Memory B cell (primary cell): ENCODE data around the gene MCAT.
A peak's percentile ranks its signal among the peaks of the same experiment; 100 is the strongest.

Source experiments
- ATAC-seq: fragments of 150-1000 bp; cut with Tn5 transposase; 2 replicates; pipeline ENCODE4 v1.10.0; 2021; ENCODE audit warnings: low read depth, mild to moderate bottlenecking, moderate library complexity
- DNase-seq, 2 donors: peaks; one replicate each; pipeline ENCODE4 v3.0.0; 2022; ENCODE audit warnings: low spot score in 2 of 2
- H3K27ac Mint-ChIP-seq: one replicate; pipeline ENCODE4 v1.8.0; 2022; ENCODE audit warnings: mild to moderate bottlenecking, moderate library complexity, mixed read lengths
- H3K27me3 Mint-ChIP-seq: one replicate; pipeline ENCODE4 v1.8.0; 2022; ENCODE audit warnings: mixed read lengths
- H3K36me3 Mint-ChIP-seq: one replicate; pipeline ENCODE4 v1.8.0; 2022; ENCODE audit warnings: mild to moderate bottlenecking, mixed read lengths
- H3K4me1 Mint-ChIP-seq: one replicate; pipeline ENCODE4 v1.8.0; 2022; ENCODE audit warnings: mixed read lengths
- H3K4me3 Mint-ChIP-seq: one replicate; pipeline ENCODE4 v1.8.0; 2022; ENCODE audit warnings: mild to moderate bottlenecking, moderate library complexity, mixed read lengths
- H3K9me3 Mint-ChIP-seq: one replicate; pipeline ENCODE4 v1.8.0; 2022; ENCODE audit warnings: mixed read lengths

The MCAT gene

DNA sequence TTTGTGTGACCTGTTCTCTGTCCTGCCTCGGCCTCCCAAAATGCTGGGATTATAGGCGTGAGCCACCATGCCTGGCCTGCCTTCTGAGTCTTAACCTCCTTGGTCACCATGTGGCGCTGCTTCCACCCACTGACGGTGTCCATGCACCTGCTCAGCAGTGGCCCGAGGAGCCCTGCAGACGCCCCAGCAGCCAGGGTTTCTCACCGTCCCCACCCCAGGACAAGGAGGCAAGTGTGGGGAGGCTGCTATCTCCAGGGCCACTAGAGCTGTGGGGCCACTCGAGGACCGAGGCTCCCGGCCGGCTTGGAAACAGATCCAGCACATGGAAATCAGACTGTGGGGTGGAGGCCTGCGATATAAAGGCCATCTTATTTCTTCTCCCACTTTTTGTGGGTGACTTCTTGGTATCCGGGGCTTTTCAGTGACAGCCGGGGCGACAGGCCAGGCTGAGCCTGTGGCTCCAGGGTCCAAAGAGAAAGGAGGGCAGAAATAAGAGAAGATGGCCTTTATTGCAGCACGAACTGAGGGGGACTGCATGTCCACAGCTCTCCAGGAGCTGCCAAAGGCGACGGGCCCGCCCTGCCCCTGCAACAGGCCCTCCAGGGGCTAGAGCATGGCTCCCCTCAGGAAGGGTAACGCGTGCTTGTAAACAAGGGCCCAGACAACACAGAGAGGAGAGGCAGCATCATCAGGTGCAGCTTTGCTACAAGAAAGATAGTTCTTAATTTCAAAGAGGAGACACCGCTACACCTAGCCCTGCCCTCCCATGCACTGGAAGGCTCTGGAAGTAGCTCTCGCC is 23.1 kb upstream of the MCAT start:
- H3K9me3 Mint-ChIP-seq = no peaks in the 10 kb centered on the region
- DNase-seq (no peak), ATAC-seq (no peak)
- peaks cover 6% of the 10 kb centered on the region for H3K36me3 Mint-ChIP-seq
- peaks cover 1% of the 10 kb centered on the region for H3K27me3 Mint-ChIP-seq
- no peak overlapping the region for H3K4me3 Mint-ChIP-seq
- H3K27ac Mint-ChIP-seq = no peak overlapping the region
- peaks cover 7% of the 10 kb centered on the region for H3K4me1 Mint-ChIP-seq

DNA sequence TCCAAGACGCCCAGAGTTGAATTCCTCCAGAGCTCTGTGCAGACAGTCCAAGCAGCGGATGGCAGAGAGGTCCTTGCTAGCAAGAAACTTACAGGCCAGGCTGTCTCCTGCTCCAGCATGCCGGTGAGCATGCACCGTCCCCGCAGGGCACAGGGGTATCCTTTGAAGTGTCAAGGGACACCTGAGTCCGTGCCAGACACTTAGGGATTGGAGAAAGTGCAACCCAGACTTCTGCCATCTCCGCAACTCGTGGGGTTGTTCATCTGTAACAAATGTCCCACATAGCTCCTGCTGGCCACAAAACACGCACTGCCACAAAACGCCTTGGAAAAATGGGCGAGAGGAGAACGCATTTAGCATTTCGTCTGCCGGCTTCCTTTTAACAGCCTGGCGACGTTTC is 21.4 kb upstream of the MCAT start:
- DNase-seq (no peak), ATAC-seq (no peak)
- H3K36me3 Mint-ChIP-seq = peaks cover 4% of the 10 kb centered on the region
- peaks cover 7% of the 10 kb centered on the region for H3K4me1 Mint-ChIP-seq
- H3K4me3 Mint-ChIP-seq = no peak overlapping the region
- H3K27me3 Mint-ChIP-seq = peaks cover 1% of the 10 kb centered on the region
- peak overlapping the region; percentile 22 for H3K27ac Mint-ChIP-seq
- H3K9me3 Mint-ChIP-seq = no peaks in the 10 kb centered on the region

DNA sequence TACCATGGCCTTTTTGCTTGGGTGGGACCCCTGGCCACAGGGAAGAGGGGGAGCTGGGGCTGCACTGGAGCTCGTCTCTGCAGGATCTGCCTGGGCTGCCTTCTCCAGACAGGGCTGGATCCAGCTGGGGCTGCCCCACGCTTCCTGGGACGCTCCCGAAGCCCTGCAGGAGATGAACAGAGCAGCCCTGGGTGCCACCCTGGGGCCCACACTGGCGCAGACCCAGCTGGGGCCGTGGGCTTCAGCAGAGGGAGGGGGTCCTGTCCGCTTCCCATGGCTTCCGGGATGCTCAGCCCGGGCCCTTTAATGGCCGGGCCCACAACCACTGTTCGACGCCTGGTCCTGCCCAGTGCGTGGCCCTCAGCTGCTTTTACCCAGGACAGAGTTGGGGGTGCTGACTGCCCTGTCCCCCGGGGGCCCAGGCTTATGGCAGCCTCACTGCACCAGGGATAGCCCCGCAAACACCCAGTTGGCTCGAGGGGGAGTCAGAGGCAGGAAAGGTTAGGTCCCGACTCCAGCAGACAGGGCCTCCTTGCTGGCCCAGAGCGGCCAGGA is 20.1 kb upstream of the MCAT start:
- Mint-ChIP-seq H3K4me1 (peaks cover 11% of the 10 kb centered on the region), H3K36me3 (peaks cover 4% of the 10 kb centered on the region), H3K27ac (peak overlapping the region; percentile 22)

DNA sequence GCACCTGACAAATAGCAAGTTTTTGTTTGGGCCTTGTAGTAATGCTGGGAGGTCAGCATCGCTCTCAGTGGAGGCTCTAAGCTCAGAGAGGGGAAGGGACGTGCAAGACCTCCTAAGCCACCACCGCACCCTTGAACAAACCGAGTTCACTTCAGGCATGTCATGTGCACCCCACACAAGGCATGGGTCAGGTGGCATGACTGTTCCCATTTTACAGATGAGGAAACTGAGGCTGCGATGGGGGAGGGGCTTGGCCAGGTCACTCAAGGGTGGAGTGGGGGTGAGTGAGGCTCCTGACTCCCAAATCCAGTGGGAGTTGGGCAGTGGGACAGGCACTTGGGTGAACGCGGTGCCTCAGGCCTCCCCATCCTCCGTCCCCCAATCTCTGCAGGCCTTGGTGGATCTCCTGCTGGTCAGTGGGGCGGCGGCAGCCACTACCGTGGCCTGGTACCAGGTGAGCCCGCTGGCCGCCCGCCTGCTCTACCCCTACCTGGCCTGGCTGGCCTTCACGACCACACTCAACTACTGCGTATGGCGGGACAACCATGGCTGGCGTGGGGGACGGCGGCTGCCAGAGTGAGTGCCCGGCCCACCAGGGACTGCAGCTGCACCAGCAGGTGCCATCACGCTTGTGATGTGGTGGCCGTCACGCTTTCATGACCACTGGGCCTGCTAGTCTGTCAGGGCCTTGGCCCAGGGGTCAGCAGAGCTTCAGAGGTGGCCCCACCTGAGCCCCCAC is 19.4 kb upstream of the MCAT start:
- peaks cover 15% of the 10 kb centered on the region for H3K4me1 Mint-ChIP-seq

More for the DNA sequence above, 20.1 kb upstream of the MCAT start:
- Mint-ChIP-seq H3K4me3 (no peak overlapping the region), H3K9me3 (no peaks in the 10 kb centered on the region), H3K27me3 (peaks cover 1% of the 10 kb centered on the region)
- DNase-seq = no peak
- ATAC-seq = no peak

DNA sequence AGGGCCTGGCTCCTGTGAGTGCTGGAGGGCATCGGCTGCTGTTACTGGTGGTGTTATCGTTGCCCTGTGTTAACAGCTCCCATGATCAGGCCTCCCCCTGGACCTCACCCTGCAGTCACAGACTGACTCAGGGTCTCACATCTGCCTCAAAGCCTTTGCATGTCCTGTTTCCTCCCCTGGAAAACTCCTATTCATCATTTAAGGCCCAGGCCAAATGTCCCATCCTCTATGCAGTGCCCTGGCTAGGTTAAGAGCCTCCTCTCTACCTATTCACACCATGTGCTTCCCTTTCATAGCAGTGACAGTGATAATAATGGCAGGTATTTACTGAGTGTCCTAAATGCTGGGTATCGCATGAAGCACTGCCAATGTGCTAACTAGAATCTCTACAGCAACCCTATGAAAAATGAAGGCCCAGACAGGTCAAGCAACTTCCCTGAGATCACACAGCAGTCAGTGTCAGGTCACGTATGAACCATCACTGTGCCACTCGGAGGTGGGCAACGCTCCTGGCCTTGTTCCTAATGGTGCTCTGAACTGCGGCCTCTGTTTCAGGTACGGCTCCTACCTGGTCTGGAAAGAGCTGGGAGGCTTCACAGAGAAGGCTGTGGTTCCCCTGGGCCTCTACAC is 17.4 kb upstream of the MCAT start:
- no peak overlapping the region for H3K27ac Mint-ChIP-seq
- H3K27me3 Mint-ChIP-seq = peaks cover 1% of the 10 kb centered on the region
- DNase-seq (no peak), ATAC-seq (no peak)
- no peak overlapping the region for H3K4me3 Mint-ChIP-seq
- H3K36me3 Mint-ChIP-seq = no peaks in the 10 kb centered on the region
- H3K4me1 Mint-ChIP-seq = peaks cover 15% of the 10 kb centered on the region
- H3K9me3 Mint-ChIP-seq = no peaks in the 10 kb centered on the region

More for the DNA sequence above, 19.4 kb upstream of the MCAT start:
- DNase-seq = no peak
- ATAC-seq = no peak
- peaks cover under 1% of the 10 kb centered on the region for H3K36me3 Mint-ChIP-seq
- H3K27ac Mint-ChIP-seq = no peak overlapping the region
- no peaks in the 10 kb centered on the region for H3K9me3 Mint-ChIP-seq
- H3K27me3 Mint-ChIP-seq = peaks cover 1% of the 10 kb centered on the region
- H3K4me3 Mint-ChIP-seq = no peak overlapping the region

DNA sequence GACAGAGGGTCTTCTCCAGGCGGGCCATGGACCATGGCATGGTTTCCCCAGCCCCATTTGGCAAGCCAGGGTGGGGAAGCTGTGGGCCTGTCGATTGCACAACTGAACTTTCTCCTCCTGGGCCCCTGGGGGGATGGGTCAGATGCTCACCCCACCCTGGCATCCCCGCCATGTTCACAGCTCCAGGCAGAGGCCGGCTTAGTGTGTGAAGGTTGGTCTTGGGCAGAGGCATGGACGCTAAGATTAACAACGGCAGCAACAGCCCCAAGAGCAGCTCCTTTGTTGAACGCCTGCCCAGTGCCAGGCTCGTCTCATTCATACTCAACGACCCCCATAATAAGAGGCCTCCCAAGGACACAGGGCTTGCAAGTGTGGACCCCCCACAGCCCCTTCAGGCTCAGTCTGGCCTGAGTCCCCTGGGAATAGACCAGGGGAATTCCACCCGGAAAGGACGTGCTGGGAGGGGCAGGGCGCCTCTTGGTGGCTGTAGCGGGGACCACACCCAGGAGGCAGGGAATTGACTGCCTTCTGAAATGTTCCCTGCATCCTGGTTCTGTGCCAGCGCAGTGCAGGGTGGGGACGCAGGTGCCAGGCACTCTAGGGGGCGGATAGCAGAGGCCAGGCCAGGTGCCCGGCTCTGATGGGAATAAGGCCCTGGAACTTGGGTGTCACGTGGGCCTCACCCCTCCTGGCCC is 16.4 kb upstream of the MCAT start:
- DNase-seq = no peak
- no peak overlapping the region for H3K27ac Mint-ChIP-seq
- peaks cover 15% of the 10 kb centered on the region for H3K4me1 Mint-ChIP-seq

DNA sequence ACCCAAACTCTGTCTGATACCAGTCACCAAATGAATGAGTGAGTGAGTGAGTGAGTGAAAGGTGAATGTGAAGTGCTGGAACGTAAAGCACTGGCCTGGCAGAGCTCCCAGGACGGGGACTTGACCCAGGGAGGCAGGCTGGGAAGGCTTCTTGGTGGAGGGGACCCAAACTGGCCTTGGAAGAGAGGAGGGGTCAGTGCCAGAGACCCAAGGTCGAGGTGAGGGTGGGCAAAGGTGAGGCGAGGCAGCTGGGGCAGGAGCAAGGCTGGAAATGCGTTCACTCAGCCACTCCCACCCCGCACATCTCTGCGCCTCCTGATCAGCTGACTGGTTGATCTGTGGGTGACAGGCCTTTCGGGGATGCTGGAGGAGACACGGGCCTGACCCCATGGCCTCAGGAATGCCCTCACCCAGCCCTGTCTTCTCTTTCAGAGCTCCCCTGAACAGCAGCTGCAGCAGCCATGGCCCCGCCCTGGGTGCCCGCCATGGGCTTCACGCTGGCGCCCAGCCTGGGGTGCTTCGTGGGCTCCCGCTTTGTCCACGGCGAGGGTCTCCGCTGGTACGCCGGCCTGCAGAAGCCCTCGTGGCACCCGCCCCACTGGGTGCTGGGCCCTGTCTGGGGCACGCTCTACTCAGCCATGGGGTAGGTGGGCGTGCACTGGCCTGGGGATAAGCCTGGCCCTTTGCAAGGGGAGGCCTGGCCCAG is 15.7 kb upstream of the MCAT start:
- Mint-ChIP-seq H3K4me3 (no peak overlapping the region), H3K27me3 (peaks cover 1% of the 10 kb centered on the region), H3K4me1 (peaks cover 10% of the 10 kb centered on the region), H3K36me3 (no peaks in the 10 kb centered on the region), H3K27ac (no peak overlapping the region), H3K9me3 (no peaks in the 10 kb centered on the region)
- no peak for ATAC-seq
- no peak for DNase-seq

More for the DNA sequence above, 16.4 kb upstream of the MCAT start:
- Mint-ChIP-seq H3K36me3 (no peaks in the 10 kb centered on the region), H3K27me3 (peaks cover 1% of the 10 kb centered on the region), H3K9me3 (no peaks in the 10 kb centered on the region), H3K4me3 (no peak overlapping the region)
- no peak for ATAC-seq

DNA sequence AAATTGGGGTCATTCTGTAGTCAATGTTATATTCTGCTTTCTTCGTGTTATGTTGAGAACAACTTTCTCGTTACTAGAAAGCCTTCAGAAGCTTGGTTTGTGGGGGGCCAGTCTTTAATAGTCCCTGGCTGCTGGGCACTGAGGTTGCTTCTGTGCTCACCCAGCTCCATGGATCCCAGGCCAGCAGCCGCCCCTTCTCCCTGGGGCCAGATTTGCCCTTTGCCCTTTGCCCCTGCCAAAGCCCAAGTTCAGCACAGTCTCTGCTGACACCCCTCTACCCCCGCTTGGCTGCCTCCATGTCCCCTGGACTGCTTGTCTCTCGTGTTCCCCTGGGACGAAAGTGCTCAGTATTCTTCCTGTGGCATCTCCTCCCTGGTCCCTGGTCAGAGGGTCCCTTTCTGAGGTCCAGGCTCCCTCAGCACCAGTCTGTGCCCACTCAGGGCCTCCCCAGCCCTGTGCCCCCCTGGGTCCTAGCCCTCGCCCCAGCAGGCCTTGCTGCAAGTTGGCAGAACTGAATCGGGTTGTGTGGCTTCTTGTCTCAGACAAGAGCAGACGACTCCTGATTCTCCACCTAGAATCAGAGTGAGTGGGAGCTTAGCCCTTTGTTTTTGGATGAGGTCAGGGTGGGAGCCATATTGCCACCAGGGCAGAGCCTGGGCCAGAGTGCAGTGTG is 14.8 kb upstream of the MCAT start:
- H3K27me3 Mint-ChIP-seq = peaks cover 2% of the 10 kb centered on the region
- DNase-seq = no peak
- no peak overlapping the region for H3K27ac Mint-ChIP-seq
- no peaks in the 10 kb centered on the region for H3K36me3 Mint-ChIP-seq
- no peak for ATAC-seq
- H3K9me3 Mint-ChIP-seq = no peaks in the 10 kb centered on the region
- peaks cover 9% of the 10 kb centered on the region for H3K4me1 Mint-ChIP-seq
- H3K4me3 Mint-ChIP-seq = no peak overlapping the region

DNA sequence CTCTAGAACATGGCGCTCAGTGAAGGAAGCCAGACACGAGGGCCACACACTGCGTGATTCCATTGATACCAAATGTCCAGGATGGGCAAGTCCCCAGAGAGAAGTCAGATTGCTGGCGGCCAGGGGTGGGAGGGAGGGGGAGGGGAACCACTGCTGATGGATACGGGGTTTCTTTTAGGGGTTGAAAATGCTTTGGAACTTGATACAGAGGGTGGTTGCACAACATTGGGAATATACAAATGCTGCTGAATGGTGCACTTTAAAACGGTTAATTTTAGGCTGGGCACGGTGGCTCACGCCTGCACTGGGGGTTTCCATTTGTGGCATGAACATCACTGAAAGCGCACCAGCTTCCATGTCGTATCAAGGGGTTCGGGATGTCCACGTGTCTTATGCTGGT is 13.2 kb upstream of the MCAT start:
- Mint-ChIP-seq H3K9me3 (no peaks in the 10 kb centered on the region), H3K27ac (no peak overlapping the region), H3K4me1 (peaks cover 18% of the 10 kb centered on the region), H3K27me3 (peaks cover 2% of the 10 kb centered on the region), H3K4me3 (no peak overlapping the region), H3K36me3 (no peaks in the 10 kb centered on the region)
- ATAC-seq = no peak
- no peak for DNase-seq

DNA sequence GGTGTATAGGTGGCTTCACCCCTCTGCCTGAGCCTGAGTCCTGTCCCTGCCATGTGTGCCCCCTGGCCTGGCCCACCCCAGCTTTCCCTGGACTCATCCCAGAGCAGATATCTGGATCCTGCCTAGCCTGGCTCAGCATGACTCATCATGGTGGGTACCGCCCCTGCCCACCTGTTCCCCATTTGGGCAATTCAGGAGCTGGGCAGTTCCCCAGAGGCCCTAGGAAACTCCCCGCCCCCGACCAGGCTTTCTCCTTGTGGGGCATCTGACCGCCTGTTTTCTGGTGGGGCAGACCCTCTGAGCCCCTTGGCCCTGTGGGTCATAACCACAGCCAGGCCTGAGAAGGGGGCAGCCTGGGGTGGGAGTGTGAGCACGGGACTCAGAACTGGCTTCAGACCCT is 12.6 kb upstream of the MCAT start:
- Mint-ChIP-seq H3K4me3 (no peak overlapping the region), H3K27ac (no peak overlapping the region), H3K9me3 (no peaks in the 10 kb centered on the region), H3K27me3 (peaks cover 5% of the 10 kb centered on the region), H3K36me3 (no peaks in the 10 kb centered on the region), H3K4me1 (peaks cover 22% of the 10 kb centered on the region)
- DNase-seq (no peak), ATAC-seq (no peak)

DNA sequence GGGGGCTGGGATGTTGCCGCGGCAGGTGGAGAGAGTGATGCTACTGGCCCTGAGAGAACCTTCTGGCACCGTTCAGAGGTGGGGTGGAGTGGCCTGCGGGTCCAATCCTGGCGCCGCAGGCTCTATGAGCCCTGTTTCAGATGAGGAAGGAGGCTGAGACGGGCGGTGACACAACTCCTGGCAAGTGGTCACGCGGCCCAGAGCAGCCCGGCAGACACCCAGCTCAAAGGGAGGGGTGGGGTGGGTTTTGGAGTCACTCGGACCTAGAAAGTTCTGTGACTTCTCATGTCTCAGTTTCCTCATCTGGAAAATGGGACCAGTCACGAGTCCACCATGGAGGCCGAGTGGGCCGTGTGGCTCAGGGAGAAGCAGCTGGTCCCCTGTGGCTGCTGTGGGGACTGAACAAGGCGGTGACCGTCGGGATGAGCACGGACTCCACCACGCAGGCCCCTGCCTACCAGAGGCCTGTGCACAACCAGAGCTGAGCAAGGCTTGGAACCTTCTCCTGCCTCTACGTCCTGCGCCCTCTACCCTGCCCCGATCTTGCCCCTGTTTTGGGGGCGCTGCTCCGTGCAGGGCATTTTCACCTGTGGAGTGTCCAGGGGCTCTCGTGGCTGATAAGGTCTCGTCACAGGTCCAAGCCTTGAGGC is 11.8 kb upstream of the MCAT start:
- ATAC-seq (no peak), DNase-seq (no peak)
- H3K4me1 Mint-ChIP-seq = peaks cover 26% of the 10 kb centered on the region
- H3K36me3 Mint-ChIP-seq = no peaks in the 10 kb centered on the region
- no peak overlapping the region for H3K4me3 Mint-ChIP-seq
- H3K27ac Mint-ChIP-seq = no peak overlapping the region
- no peaks in the 10 kb centered on the region for H3K9me3 Mint-ChIP-seq
- peaks cover 5% of the 10 kb centered on the region for H3K27me3 Mint-ChIP-seq

DNA sequence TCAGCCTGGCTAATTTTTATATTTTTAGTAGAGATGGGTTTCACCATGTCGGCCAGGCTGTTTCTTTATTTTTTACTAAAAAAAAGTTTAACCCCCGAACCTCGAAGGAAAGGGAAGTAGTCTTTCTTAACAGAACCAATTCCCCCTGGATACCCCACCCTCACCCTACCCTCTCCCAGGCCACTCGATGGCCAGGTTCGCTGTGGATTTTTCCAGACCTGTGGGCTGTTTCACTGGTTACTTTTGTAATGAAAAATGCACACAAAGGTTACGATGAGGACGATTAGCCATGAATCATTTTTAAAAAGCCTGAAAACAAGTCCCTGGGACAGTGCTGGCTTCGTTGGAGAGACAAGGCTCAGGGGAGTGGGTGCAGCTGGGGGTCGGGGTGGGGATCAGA is 10.7 kb upstream of the MCAT start:
- H3K27me3 Mint-ChIP-seq = peaks cover 5% of the 10 kb centered on the region
- no peaks in the 10 kb centered on the region for H3K36me3 Mint-ChIP-seq
- H3K27ac Mint-ChIP-seq = no peak overlapping the region
- no peak for DNase-seq
- H3K9me3 Mint-ChIP-seq = no peaks in the 10 kb centered on the region
- no peak for ATAC-seq
- H3K4me1 Mint-ChIP-seq = peaks cover 26% of the 10 kb centered on the region
- H3K4me3 Mint-ChIP-seq = peak overlapping the region; percentile 53
